HepG2 (cell line): Measurements from ENCODE around the gene ALG14. TPM values are rescaled to one million over a fixed set of nuclear protein-coding genes. Genes with fewer than 3 reads are reported as not detected.

ENCODE experiments used
- ATAC-seq: fragments of 200-7000 bp; cut with Tn5 transposase; 3 replicates; pipeline ENCODE4 v1.9.1; 2020; ENCODE audit warnings: mild to moderate bottlenecking, moderate library complexity
- BruUV-seq: library from RNA; stranded (reverse); fragments of 400-500 nt; replicated peaks from 2 replicates; lab custom pipeline; 2021; lab: Mats Ljungman, UMichigan
- CTCF ChIA-PET: fragments of 300-600 bp; formaldehyde crosslinking; extraction: SDS; loops from one replicate; lab custom pipeline; 2021; ENCODE audit warnings: low total read pairs, inconsistent platforms, low intra/inter-chr PET ratio; lab: Yijun Ruan, JAX
- POLR2A ChIA-PET: fragments of 350-600 bp; sonication (Branson Sonifier 250); formaldehyde crosslinking; loops from one replicate; lab custom pipeline; 2020; ENCODE audit warnings: antibody characterized with exemption, inconsistent platforms; lab: Yijun Ruan, JAX
- DNase-seq: peaks from one replicate; pipeline ENCODE4 v3.0.0-alpha.2; 2015; ENCODE audit warnings: low spot score
- FAIRE-seq: peaks from 3 replicates; lab custom pipeline; 2011; peaks lifted over from hg19 to GRCh38; lab: Jason Lieb, UNC
- H2AFZ ChIP-seq: one replicate; pipeline ENCODE4 v1.6.1; 2011; ENCODE audit warnings: low read length, inconsistent platforms
- H3K27ac ChIP-seq: fragments of 300-600 bp; 3 replicates; pipeline ENCODE4 v1.8.0; 2011; ENCODE audit warnings: mixed run types, mild to moderate bottlenecking, mixed read lengths, low read length, inconsistent platforms; ENCODE audit not compliant: insufficient read depth; ENCODE audit errors: extremely low read length
- H3K27me3 ChIP-seq, 2 experiments: fragments of 200-600 bp in 1 of 2; 2 replicates in 1 of 2; 3 replicates in 1 of 2; pipeline versions ENCODE4 v1.6.0 to v1.8.0; 2011; ENCODE audit warnings: low read length in 2 of 2, mild to moderate bottlenecking in 2 of 2, moderate library complexity in 2 of 2, inconsistent platforms in 1 of 2; ENCODE audit not compliant: insufficient read depth in 2 of 2, control insufficient read depth in 1 of 2
- H3K36me3 ChIP-seq, 2 experiments: fragments of 200-600 bp in 1 of 2; replicated peaks in 1 of 2; 2 replicates in 1 of 2; 3 replicates in 1 of 2; pipeline versions ENCODE4 v1.5.1 to v1.8.0; 2011; ENCODE audit warnings: low read length in 2 of 2, inconsistent platforms in 1 of 2; ENCODE audit not compliant: insufficient read depth in 2 of 2, control insufficient read depth in 1 of 2
- H3K4me1 ChIP-seq: 2 replicates; pipeline ENCODE4 v1.5.1; 2012; ENCODE audit warnings: low read length, inconsistent platforms; ENCODE audit not compliant: insufficient read depth
- H3K4me2 ChIP-seq: 2 replicates; pipeline ENCODE4 v1.6.0; 2011; ENCODE audit warnings: low read depth, low read length, inconsistent platforms
- H3K4me3 ChIP-seq, 3 experiments: fragments of 200-600 bp in 1 of 3; sonication (generic), shearing (Covaris generic) in 1 of 3; replicated peaks in 1 of 3; 2 replicates each; pipeline ENCODE4 v1.5.1; 2011 to 2016; ENCODE audit warnings: low read length in 3 of 3, inconsistent platforms in 2 of 3, low read depth in 2 of 3, mild to moderate bottlenecking in 2 of 3, control low read depth in 1 of 3, mixed read lengths in 1 of 3; ENCODE audit not compliant: insufficient read depth in 1 of 3
- H3K79me2 ChIP-seq: one replicate; pipeline ENCODE4 v1.6.1; 2011; ENCODE audit warnings: low read length, inconsistent platforms; ENCODE audit not compliant: insufficient read depth
- H3K9ac ChIP-seq: 2 replicates; pipeline ENCODE4 v1.6.0; 2011; ENCODE audit warnings: mild to moderate bottlenecking, low read depth, low read length, inconsistent platforms; ENCODE audit not compliant: insufficient read depth
- H3K9me3 ChIP-seq: 2 replicates; pipeline ENCODE4 v1.5.1; 2012; ENCODE audit warnings: mild to moderate bottlenecking, low read length
- H4K20me1 ChIP-seq: 2 replicates; pipeline ENCODE4 v1.6.0; 2011; ENCODE audit warnings: inconsistent platforms, mild to moderate bottlenecking, low read length, moderate library complexity; ENCODE audit not compliant: insufficient read depth
- MAFK ChIP-seq, 2 experiments: IDR thresholded peaks in 1 of 2; conservative IDR thresholded peaks in 1 of 2; 2 replicates each; pipeline ENCODE4 v1.6.1; 2011; ENCODE audit warnings: improper control_type of control experiment in 2 of 2, low read length in 2 of 2
- MYNN ChIP-seq: sonication (generic); formaldehyde crosslinking; IDR thresholded peaks from 2 replicates; pipeline ENCODE4 v1.4.0; 2020; ENCODE audit warnings: mild to moderate bottlenecking, low read depth, missing genetic modification reagents
- NKX3-1 ChIP-seq: sonication (generic); formaldehyde crosslinking; IDR thresholded peaks from 2 replicates; pipeline ENCODE4 v1.5.0; 2020; ENCODE audit warnings: missing genetic modification reagents
- SMAD9 ChIP-seq: sonication (generic); formaldehyde crosslinking; IDR thresholded peaks from 2 replicates; pipeline ENCODE4 v1.5.1; 2020; ENCODE audit warnings: mild to moderate bottlenecking, missing genetic modification reagents
- ZBTB1 ChIP-seq: sonication (generic); formaldehyde crosslinking; IDR thresholded peaks from 2 replicates; pipeline ENCODE4 v1.4.0; 2020; ENCODE audit warnings: missing genetic modification reagents, borderline replicate concordance
- WGBS: methylation state at CpG from one replicate; pipeline ENCODE4 v1.1.6; 2017; ENCODE audit warnings: low lambda C conversion rate; 5-methylcytosine and 5-hydroxymethylcytosine counted together
- in situ Hi-C: cut with HindIII; loops from 2 replicates; pipeline ENCODE4 v1.10.0; 2017; ENCODE audit warnings: low pct_unique_long_range_greater_than_20kb; ENCODE audit not compliant: extremely low pct_ligation_motif_present
- intact Hi-C: fragments of 100-400 bp; cut with micrococcal nuclease; formaldehyde crosslinking; loops from one replicate; pipeline ENCODE4 v1.10.0; 2022; ENCODE audit not compliant: unreplicated experiment
- polyA plus RNA-seq, 8 experiments: library from polyadenylated mRNA; depleted of rRNA in 3 of 8; stranded (reverse) in 7 of 8; unstranded in 1 of 8; fragments of >200 nt; fragmentation: Illumina TruSeq in 4 of 8; extraction: Trizol in 4 of 8; gene quantifications; 2 replicates each; pipeline versions ENCODE4 v1.2.1 to v1.2.3, GENCODE V29; 2011 to 2016; ENCODE audit warnings: low read depth in 4 of 8, missing spikeins in 1 of 8, mixed read lengths in 1 of 8; ENCODE audit not compliant: insufficient read depth in 1 of 8
- total RNA-seq, 5 experiments: library from RNA; depleted of rRNA; stranded (reverse); fragments of >200 nt; fragmentation: Illumina TruSeq; extraction: Trizol; gene quantifications; 2 replicates each; pipeline ENCODE4 v1.2.3, GENCODE V29; 2016; ENCODE audit warnings: low read depth in 1 of 5
- TF ChIP-seq, protein P1 (sequence below): IDR thresholded peaks from 2 replicates; pipeline ENCODE4 v1.6.1; 2016; ENCODE audit warnings: mild to moderate bottlenecking
- TF ChIP-seq, protein P2 (sequence below): sonication (generic); formaldehyde crosslinking; IDR thresholded peaks from 2 replicates; pipeline ENCODE4 v1.8.0; 2022; ENCODE audit warnings: missing genetic modification reagents, low read depth, mild to moderate bottlenecking, borderline replicate concordance
- TF ChIP-seq, protein P3 (sequence below): sonication (generic); formaldehyde crosslinking; IDR thresholded peaks from 2 replicates; pipeline ENCODE4 v1.4.0; 2020; ENCODE audit warnings: missing genetic modification reagents
- TF ChIP-seq, protein P4 (sequence below): sonication (generic); formaldehyde crosslinking; IDR thresholded peaks from 2 replicates; pipeline ENCODE4 v1.9.0; 2021; ENCODE audit warnings: missing genetic modification reagents, mild to moderate bottlenecking, borderline replicate concordance

ALG14 gene
- total and polyA plus RNA-seq, 2 of the 13 experiments (the other 11 are each of a cell fraction or from before 2014, with no cell fraction given) = 4.5 to 12.7 TPM

DNA sequence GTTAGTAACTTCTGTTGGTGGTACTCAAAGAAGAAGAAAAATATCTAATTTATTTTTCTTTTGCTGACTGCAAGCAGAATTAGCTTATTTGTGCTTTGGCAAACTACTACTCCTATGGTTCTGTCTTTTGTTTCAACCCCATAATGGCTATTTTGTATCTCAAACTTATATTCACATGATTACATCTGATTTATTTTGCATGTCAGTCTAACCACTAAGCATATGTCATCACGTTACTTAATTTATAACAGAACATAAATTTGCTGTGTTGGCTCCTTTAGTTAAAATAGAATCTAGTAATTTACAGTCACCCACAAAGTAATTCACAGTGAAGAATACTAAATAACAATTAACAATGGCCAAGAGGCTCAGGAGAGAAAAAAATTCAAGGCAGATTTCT is 106.7 kb downstream of the ALG14 start:
- Histone ChIP-seq H3K27me3 (no peaks in the 10 kb centered on the region), H3K79me2 (no peaks in the 10 kb centered on the region), H3K4me1 (peaks cover 35% of the 10 kb centered on the region), H3K9ac (no peak overlapping the region), H3K36me3 (no peaks in the 10 kb centered on the region), H4K20me1 (no peaks in the 10 kb centered on the region), H3K27ac (no peak overlapping the region), H3K9me3 (no peaks in the 10 kb centered on the region), H2AFZ (no peak overlapping the region), H3K4me3 (no peak overlapping the region), H3K4me2 (no peak overlapping the region)
- no peak for DNase-seq
- in situ Hi-C loops = no loop called here
- no peak for FAIRE-seq
- ATAC-seq = no peak
- WGBS = 100% methylated on average over 1 of the region's 1 CpG
- CTCF ChIA-PET = no interaction called here
- POLR2A ChIA-PET = no interaction called here
- BruUV-seq = no TSS peak
- intact Hi-C loops = no loop called here
- no peak for TF ChIP-seq SMAD9 (CRISPR knock-in tag)
- peak in 1 of 2 experiments; percentile 36; a peak in 1 of 4 replicates for TF ChIP-seq MAFK (conservative IDR thresholded peaks at IDR 0.05 in 1 of 2, IDR thresholded peaks at IDR 0.05 in 1 of 2; ENCODE audit: low read length in 2 of 2)

DNA sequence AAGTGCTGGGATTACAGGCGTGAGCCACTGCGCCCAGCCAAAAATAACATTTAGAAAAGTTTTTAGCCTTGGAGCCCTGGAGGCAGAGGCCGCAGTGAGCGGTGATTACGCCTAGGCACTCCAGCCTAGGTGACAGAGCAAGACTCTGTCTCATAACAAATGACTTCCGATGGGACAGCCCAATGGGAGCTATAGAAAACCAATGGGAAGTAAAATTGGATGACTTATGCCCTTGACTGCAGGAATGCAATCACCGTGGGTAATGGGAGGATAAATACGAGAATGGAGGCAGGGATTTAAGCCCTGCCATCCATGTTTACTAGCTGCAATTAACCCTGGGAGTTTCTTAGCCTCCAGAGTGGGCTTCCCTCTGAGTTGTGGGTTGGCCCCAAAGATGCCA is 108.9 kb downstream of the ALG14 start:
- Histone ChIP-seq H3K4me1 (peaks cover 43% of the 10 kb centered on the region), H3K36me3 (no peaks in the 10 kb centered on the region)
- in situ Hi-C loops = no loop called here
- POLR2A ChIA-PET = no interaction called here
- TF ChIP-seq MYNN (CRISPR knock-in tag) = no peak
- no peak for TF ChIP-seq NKX3-1
- TF ChIP-seq, protein P1, sequence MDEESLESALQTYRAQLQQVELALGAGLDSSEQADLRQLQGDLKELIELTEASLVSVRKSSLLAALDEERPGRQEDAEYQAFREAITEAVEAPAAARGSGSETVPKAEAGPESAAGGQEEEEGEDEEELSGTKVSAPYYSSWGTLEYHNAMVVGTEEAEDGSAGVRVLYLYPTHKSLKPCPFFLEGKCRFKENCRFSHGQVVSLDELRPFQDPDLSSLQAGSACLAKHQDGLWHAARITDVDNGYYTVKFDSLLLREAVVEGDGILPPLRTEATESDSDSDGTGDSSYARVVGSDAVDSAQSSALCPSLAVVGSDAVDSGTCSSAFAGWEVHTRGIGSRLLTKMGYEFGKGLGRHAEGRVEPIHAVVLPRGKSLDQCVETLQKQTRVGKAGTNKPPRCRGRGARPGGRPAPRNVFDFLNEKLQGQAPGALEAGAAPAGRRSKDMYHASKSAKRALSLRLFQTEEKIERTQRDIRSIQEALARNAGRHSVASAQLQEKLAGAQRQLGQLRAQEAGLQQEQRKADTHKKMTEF = no peak
- TF ChIP-seq, protein P2, sequence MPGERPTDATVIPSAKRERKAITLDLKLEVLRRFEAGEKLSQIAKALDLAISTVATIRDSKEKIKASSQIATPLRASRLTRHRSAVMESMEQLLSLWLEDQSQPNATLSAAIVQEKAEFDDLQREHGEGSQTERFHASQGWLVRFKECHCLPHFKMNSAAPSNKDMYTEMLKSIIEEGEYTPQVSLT = no peak
- TF ChIP-seq, protein P3, sequence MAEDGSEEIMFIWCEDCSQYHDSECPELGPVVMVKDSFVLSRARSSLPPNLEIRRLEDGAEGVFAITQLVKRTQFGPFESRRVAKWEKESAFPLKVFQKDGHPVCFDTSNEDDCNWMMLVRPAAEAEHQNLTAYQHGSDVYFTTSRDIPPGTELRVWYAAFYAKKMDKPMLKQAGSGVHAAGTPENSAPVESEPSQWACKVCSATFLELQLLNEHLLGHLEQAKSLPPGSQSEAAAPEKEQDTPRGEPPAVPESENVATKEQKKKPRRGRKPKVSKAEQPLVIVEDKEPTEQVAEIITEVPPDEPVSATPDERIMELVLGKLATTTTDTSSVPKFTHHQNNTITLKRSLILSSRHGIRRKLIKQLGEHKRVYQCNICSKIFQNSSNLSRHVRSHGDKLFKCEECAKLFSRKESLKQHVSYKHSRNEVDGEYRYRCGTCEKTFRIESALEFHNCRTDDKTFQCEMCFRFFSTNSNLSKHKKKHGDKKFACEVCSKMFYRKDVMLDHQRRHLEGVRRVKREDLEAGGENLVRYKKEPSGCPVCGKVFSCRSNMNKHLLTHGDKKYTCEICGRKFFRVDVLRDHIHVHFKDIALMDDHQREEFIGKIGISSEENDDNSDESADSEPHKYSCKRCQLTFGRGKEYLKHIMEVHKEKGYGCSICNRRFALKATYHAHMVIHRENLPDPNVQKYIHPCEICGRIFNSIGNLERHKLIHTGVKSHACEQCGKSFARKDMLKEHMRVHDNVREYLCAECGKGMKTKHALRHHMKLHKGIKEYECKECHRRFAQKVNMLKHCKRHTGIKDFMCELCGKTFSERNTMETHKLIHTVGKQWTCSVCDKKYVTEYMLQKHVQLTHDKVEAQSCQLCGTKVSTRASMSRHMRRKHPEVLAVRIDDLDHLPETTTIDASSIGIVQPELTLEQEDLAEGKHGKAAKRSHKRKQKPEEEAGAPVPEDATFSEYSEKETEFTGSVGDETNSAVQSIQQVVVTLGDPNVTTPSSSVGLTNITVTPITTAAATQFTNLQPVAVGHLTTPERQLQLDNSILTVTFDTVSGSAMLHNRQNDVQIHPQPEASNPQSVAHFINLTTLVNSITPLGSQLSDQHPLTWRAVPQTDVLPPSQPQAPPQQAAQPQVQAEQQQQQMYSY (CRISPR knock-in tag) = no peak
- no peak for TF ChIP-seq ZBTB1 (CRISPR knock-in tag)
- TF ChIP-seq, protein P4, sequence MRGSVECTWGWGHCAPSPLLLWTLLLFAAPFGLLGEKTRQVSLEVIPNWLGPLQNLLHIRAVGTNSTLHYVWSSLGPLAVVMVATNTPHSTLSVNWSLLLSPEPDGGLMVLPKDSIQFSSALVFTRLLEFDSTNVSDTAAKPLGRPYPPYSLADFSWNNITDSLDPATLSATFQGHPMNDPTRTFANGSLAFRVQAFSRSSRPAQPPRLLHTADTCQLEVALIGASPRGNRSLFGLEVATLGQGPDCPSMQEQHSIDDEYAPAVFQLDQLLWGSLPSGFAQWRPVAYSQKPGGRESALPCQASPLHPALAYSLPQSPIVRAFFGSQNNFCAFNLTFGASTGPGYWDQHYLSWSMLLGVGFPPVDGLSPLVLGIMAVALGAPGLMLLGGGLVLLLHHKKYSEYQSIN (CRISPR knock-in tag) = no peak
- TF ChIP-seq, all 625 proteins: peak for 0
- no peak overlapping the region for H3K4me2 ChIP-seq
- H3K9ac ChIP-seq = no peak overlapping the region
- intact Hi-C loops = loop anchor here (2.0 to 5.0 kb wide), 3 partner anchors 21 to 78 kb away; partner anchors contain the start of gene CNN3
- no peaks in the 10 kb centered on the region for H3K79me2 ChIP-seq
- ATAC-seq = no peak
- H2AFZ ChIP-seq = no peak overlapping the region
- H3K27ac ChIP-seq = peak overlapping the region; percentile 96
- no peaks in the 10 kb centered on the region for H3K27me3 ChIP-seq
- no peak for DNase-seq
- H3K9me3 ChIP-seq = no peaks in the 10 kb centered on the region
- 86% methylated on average over 8 of the region's 8 CpGs for WGBS
- BruUV-seq = no TSS peak
- CTCF ChIA-PET = no interaction called here
- H3K4me3 ChIP-seq = no peak overlapping the region
- no peaks in the 10 kb centered on the region for H4K20me1 ChIP-seq
- FAIRE-seq = no peak
